Measurements from ENCODE around the gene CISTR.
"Not testable (repeated sequence)": the region's sequence is repeated elsewhere in the genome, so short reads cannot be mapped to it uniquely, and the experiment has no call there.

The CISTR gene

DNA sequence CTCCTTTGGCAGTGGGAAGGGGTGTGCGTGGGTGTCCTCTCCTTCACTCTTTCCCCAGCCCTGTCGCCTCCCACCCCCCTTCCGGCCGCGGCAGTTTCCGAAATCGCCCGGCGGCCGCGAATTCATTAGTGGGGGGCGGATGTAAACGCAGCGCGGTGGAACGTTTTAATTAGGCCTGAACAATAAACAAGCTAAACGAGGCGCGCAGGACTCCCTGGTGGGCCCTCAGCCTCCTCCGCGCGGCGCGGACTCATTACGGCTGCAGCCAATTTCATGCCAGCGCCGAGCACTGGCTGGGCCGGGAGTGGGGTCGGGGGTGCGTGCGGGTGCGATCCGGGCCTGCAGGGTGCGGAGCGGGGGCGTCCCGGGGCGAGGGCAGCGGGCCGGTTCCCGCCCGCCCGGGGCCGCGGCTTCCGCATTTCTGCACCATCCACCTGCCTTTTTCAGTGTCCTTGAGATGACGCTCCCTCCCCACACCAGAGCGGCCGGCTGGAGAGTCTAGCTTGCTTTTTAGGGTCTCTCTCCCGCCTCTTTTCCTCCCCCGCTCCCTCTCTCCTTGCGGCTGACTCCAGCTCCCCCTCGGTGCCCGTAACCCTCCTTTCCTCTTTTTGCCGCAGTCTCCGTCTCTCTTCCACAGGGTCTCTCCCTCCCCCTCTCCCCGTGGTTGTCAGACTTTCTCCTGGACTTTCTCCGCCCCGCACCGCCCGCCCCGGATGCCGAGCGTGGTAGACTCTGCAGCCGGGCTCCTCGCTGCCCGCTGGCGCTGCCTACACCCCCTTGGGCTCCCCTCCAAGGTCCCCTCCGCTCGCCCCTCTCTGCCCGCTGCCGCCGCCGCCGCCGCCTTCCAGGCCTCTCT lies at the start of gene CISTR:
TSS of gene CISTR (minus strand) at position 644 of the 856 bp plus-strand sequence.
- no peak for DNase-seq

GRCh38 chr12:53798575-53798974 lies 46.8 kb upstream of the CISTR start:
- no peak for DNase-seq

DNA sequence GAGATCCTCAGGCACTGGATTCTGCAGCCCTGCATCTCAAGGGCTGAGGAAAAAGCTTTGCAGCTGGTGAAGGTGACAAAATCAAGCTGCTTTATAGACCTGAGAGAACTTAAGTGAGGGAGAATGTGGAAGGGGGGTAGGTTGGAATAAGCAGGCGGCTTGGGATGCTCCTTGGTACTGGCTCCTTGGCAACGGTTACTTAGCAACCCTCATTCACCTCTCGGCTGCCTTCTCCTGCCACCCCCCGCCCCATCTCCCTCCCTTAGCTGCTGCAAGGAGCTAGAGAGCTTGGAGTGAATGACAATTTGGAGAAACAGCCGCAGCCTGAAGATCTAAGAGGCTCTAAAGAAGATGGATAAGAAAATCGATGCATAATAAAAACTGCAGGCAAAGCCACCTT lies 44.1 kb upstream of the CISTR start:
- no peak for DNase-seq

DNA sequence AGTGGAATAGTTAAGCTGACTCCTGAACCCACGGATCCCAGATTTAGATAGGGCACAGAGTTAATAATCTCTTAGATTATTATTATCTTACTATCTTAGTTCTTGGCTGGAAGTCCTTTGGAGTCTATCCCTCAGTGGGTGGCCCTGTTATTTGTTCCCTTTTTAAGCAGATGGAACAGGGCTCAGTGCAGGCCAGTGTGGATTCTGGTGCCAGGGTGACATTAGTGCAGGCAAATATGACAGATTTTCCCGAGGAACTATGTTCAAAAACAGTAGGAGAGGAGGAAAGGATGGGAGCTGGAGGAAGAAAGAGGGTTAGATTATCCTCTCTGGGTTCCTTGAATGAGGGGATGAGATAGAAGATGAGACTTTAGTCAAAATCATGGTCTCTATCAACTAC lies 41.4 kb upstream of the CISTR start:
- no peak for DNase-seq

GRCh38 chr12:53791735-53792326 lies 40.1 kb upstream of the CISTR start:
- DNase-seq: no peak

DNA sequence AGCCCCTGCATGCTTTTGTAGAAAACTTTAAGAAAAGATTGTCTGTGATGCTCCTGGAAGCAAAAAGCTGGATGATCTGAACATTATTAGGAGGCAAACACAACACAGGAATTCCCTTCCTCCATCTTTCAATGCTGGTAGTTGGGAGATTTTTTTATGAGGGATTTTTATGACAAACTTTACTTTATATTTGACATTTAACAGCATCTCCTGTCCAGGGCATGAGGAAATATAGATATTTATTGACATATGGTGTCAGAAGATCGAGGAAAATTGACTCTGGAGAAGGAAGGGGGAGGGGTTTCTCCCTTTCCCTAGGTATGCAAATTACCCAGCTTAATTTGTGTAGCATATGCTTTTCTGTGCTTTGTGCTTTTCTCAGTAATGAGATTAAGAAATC lies 37.8 kb upstream of the CISTR start:
- no peak for DNase-seq

GRCh38 chr12:53788892-53789291 lies 37.1 kb upstream of the CISTR start:
- no peak for DNase-seq

- no peak for DNase-seq
These were observed 34.6 kb upstream of the CISTR start for GRCh38 chr12:53786411-53786810.

DNA sequence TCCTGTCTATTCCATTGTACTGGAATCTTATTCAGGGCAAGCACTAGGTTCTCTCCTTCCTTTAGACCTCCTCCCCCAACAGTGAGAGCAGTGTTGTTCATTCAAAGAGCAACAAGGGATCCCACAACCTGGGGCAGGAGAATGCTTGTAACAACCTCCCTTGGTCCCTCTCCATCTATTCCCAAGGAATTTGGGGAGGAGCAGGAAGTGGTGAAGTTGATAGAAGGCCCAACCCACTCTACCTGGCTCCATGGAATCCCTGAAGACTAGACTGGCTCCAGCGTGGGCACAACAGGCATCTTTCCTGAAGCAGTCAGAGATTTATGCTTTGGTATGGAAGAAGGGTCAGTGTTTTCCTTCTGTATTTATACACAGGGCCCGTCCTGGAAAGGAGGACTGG lies 33.4 kb upstream of the CISTR start:
- no peak for DNase-seq

DNA sequence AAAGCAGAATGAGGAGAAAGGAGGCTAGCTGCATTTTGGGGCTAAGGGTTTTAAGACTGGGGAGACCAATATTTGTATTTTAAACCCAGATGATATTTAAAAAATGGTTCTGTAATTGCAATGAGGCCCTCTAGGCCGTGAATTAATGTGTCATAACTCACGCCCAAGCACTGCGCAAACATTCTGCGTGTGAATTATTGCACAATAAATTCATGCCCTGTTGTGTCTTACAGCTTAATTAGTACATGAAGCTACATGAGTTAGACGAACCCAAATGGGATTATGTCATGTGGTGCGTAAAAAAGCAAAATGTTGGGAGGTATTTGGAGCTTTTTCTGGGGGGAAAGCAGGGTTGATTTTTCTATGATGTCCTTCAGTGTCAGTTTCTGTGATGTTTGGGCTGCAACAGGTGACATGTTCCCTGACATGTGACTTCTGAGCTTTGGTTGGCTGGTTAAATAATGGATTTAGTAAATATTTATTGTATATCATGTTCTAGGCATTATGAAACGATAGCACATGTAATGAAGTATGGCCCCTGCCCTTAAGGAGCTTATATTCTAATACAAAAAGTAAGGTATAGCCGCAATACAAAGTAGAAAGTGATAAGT lies 30.4 kb upstream of the CISTR start:
- DNase-seq: no peak

DNA sequence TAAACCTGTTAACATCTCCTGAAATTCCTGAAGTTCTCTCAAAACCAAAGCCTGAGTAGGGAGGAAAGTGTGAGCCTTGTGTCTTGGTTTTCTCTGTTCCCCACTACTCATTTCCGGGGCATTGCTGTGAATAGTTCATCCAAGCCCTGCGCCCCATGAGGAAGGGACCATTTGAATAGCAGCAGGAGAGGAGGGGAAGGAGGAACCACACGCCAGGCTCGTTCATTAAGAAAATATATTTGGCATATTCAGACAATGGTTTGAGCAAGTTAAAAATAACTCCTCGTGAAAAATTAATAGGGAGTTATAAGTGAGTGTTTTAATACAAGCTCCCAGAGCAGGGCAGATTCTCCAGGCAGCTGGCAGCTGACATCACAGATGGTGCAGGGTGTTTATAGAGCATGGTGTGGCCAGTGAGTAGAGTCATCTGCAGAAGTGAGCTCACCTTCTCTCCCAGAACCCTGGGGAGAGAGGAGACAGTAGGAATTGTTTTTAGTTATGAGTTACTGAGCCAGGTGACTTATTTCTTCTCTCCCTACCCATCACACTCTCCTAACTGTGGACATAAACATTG lies 29.5 kb upstream of the CISTR start:
- no peak for DNase-seq

DNA sequence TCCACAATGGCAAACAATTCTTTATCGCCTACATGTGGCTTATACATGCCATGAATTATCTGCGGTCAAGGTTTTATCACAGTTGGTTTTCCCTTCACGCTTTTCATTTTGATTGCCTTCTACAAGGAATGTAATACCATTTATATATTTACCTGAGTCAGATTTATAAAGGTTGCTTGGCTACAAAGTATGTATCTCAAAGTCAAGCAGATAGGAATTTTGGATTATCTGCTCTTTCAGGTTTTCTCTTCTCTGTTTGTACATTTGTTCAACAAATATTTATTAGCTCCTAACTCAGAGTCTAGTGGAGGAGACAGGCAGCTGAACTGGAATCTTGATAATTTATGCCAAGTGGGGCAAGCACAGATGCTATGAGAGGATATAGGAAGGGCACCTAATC lies 28.5 kb upstream of the CISTR start:
- no peak for DNase-seq

DNA sequence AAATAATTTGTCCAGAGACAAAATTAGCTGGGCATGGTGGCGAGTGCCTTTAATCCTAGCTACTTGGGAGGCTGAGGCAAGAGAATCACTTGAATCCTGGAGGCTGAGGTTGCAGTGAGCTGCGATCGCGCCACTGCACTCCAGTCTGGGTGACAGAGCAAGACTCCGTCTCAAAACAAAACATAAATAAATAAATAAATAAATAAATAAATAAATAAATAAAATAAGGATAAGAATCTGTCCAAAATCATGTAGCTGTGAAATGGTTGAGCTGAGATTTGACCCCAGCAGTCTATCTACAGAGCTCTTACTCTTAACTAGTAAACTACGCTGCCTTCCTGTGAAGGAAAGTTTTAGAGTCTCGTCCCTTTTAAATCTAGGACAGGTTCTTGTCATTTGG lies 27.9 kb upstream of the CISTR start:
- not testable (repeated sequence) for DNase-seq

DNA sequence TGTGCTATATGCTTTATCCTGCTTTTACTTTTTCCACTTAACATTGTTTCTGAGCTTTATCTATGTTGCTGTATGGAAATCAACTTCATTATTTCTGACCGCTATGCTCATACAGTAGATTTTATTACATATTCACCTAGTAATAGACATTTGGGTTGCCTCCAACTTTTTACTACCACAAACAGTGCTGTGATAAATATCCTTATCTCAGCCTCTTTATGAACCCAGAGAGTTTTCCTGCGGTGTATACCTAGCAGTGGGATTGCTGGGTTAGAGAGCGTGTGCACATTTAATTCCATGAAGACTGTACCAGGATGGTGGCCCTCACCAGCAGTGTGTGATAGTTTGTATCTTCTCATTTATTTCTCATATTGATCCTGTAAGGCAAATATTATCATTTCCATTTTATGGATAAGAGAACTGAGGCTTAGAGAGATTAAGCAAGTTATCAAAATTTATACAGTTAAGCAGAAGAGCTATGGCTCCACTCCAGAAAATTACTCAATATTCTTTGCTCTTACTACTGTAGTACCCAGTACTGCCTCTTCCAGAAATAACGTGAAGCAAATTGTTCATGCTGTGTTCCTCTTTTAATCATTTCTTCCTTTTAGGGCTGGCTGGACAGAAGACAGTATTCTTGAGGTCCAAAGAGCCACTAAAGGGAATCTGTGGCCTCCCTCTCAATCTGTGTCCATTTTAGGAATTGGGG lies 26.3 kb upstream of the CISTR start:
- no peak for DNase-seq

DNA sequence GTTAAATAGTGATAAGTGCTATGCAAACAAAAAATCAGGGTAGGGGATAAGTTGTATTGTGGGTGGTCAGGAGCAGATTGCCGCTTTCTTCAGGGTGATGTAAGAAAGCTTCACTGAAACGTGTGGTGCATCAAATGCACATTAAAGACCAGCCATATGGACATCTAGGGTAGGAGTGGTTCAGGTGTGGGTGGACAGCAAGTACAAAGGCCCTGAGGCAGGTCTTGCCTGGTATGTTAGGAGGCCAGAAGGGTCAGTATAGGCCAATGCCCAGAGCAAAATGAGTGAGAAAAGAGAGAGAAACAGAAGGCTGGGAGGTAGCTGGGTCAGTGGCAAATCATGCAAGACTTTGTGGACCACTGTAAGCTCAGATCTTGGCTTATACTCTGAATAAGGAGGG lies 25.6 kb upstream of the CISTR start:
- no peak for DNase-seq

DNA sequence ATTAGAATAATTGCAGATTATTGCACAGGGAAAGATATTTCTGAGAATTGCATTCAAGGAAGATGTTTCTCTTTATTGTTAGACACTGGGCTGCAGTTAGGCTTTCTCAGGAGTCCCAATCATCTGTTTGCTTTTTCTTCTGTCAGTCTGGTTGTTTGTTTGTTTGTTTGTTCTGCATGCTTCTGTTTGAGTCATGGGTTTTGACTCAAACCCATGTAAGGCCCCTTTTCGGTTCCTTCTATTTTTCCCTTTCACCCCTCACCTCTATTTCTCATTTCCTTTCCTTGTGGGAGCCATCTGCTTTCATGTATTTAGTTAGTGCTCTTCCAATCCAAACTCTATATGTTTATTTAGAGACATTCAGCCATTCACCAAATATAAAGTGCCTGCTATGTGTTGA lies 25.1 kb upstream of the CISTR start:
- no peak for DNase-seq

- DNase-seq: no peak
These were observed 23.8 kb upstream of the CISTR start for GRCh38 chr12:53775478-53776145.

DNA sequence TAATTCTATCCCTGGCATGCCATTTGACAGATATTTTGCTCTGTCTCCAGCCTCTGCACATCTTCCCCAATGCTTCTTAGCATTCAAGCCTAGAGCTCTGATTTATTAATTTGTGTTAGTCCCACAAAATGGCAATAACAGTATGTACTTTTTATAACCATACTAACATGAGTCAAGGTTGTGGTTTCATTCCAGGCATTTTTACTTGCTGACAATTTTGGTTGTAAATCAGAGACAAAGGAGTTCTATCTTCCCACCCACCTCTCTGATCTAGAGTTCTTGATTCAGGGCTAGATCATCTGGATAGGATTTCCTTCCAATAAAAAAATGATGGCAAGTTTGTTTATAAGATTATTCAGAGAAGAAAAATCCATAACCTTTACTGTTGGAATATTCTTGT lies 18.5 kb upstream of the CISTR start:
- no peak for DNase-seq

GRCh38 chr12:53768976-53769375 lies 17.2 kb upstream of the CISTR start:
- no peak for DNase-seq

- no peak for DNase-seq
These were observed 15.1 kb upstream of the CISTR start for GRCh38 chr12:53766881-53767280.

- no peak for DNase-seq
These were observed 14.1 kb upstream of the CISTR start for GRCh38 chr12:53765891-53766290.

DNA sequence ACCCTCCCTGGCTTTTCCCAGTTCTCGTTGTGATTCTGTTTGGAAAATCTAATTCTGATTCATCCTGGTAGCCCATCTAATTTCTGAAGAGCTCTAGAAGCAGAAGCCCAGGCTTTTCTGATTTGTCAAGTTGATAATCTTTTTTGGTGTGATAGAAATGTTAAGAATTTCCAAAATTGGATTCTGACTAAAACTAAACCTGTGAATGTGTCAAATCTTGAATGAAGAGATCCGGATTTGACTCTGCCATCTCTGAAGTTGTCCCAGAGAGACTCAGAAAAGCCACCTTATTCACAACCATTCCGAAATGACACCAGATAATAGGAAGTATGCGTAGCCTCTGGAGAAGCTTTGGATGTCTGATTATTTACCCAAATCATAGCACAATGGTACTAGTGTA lies 12.8 kb upstream of the CISTR start:
- DNase-seq: no peak

DNA sequence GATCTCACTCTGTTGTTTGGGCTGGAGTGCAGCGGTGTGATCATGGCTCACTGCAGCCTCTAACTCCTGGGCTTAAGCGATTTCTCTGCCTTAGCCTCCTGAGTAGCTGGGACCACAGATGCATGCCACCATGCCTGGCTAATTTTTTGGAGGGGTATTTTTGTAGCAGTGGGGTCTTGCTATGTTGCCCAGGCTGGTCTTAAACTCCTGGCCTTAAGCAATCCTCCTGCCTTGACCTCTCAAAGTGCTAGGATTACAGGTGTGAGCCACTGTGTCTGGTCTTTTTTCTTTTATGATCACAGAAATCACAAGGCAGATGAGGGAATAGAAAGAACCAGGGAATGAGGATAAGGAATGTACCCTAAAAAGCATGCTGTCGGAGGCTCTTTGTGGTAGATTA lies 11.0 kb upstream of the CISTR start:
- not testable (repeated sequence) for DNase-seq
